Measurements from ENCODE around the gene MGA.
A peak's percentile ranks its signal among the peaks of the same experiment; 100 is the strongest.

MGA gene

DNA sequence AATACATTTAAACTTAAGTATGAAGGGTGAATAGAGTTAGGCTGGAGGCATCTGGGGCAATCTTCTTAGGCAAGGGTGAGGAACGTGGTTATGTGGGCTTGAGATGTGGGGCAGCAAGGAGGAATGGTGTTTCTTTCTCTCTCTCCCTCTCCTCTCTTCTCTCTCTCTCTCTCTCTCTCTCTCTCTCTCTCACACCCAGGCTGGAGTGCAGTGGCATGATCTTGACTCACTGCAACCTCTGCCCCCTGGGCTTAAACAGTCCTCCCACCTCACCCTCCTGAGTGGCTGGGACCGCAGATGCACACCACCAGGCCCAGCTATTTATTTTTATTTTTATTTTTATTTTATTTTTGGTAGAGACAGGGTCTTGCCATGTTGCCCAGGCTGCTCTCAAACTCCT is 4.0 kb upstream of the MGA start:
- Histone ChIP-seq H3K4me1 (ENCODE audit: control insufficient read depth, insufficient read depth, low read length) (no peaks in the 10 kb centered on the region), H3K27ac (ENCODE audit: low read length) (no peak overlapping the region), H3K27me3 (ENCODE audit: control insufficient read depth, insufficient read depth, low read length) (no peaks in the 10 kb centered on the region; the same call in 1 of the 2 replicates), H3K4me3 (ENCODE audit: low read length) (no peak overlapping the region), H3K36me3 (ENCODE audit: control insufficient read depth, insufficient read depth, low read length) (no peaks in the 10 kb centered on the region), H3K9me3 (ENCODE audit: control insufficient read depth, insufficient read depth, low read length) (no peaks in the 10 kb centered on the region)
- no peak for DNase-seq (ENCODE audit: low read depth, low spot score)
- WGBS (ENCODE audit: insufficient coverage, insufficient read length): no CpG with 5 or more reads among the region's 2 CpGs

DNA sequence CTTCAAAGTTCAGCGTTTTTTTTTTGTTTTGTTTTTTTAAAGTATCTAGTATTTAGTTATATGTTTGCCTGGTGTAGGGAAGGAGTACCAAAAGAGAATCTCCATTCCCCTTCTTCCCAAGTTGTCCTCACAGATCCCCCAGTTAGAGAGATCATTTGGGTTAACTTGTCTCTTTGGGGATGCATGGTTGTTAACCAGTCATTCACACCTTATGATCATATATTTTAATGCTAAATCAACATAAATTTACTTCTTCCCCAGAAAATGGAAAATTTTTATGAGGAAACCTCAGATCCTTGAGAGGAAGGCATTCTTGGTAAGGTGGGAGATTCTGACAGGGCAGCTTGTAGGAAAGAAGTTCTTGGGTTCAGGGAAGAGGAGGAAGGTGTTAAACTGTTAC is 1.5 kb upstream of the MGA start:
- no peaks in the 10 kb centered on the region for H3K4me1 ChIP-seq (ENCODE audit: control insufficient read depth, insufficient read depth, low read length)
- DNase-seq (ENCODE audit: low read depth, low spot score): no peak
- H3K27ac ChIP-seq (ENCODE audit: low read length): no peak overlapping the region
- H3K9me3 ChIP-seq (ENCODE audit: control insufficient read depth, insufficient read depth, low read length): no peaks in the 10 kb centered on the region
- H3K36me3 ChIP-seq (ENCODE audit: control insufficient read depth, insufficient read depth, low read length): no peaks in the 10 kb centered on the region
- H3K4me3 ChIP-seq (ENCODE audit: low read length): no peak overlapping the region
- H3K27me3 ChIP-seq (ENCODE audit: control insufficient read depth, insufficient read depth, low read length): no peaks in the 10 kb centered on the region; the same call in 1 of the 2 replicates
- WGBS (ENCODE audit: insufficient coverage, insufficient read length): no CpG with 5 or more reads among the region's 1 CpG

DNA sequence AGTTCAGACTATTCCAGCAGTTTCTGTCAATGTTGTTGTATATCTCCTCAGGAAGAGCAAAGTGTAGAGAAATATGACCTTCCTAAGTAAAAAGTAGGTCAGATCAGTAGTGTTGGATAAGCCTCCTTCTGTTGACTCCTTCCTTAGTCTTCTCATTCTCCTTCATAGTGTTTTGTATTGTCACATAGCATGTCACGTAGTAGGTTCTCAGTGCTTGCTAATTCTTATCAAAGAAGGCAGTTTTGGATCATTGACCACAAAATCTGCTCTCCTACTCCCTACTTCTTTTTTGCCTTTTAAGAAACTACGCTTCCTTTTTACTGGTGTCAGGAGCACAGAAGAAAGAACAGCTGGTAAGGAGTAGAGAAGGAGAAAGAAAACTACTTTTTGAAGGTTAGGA is 1.0 kb upstream of the MGA start:
- Histone ChIP-seq H3K9me3 (ENCODE audit: control insufficient read depth, insufficient read depth, low read length) (no peaks in the 10 kb centered on the region), H3K36me3 (ENCODE audit: control insufficient read depth, insufficient read depth, low read length) (no peaks in the 10 kb centered on the region), H3K27ac (ENCODE audit: low read length) (no peak overlapping the region), H3K4me3 (ENCODE audit: low read length) (no peak overlapping the region), H3K4me1 (ENCODE audit: control insufficient read depth, insufficient read depth, low read length) (no peaks in the 10 kb centered on the region), H3K27me3 (ENCODE audit: control insufficient read depth, insufficient read depth, low read length) (no peaks in the 10 kb centered on the region; the same call in 1 of the 2 replicates)
- no CpG with 5 or more reads among the region's 2 CpGs for WGBS (ENCODE audit: insufficient coverage, insufficient read length)
- DNase-seq (ENCODE audit: low read depth, low spot score): no peak

DNA sequence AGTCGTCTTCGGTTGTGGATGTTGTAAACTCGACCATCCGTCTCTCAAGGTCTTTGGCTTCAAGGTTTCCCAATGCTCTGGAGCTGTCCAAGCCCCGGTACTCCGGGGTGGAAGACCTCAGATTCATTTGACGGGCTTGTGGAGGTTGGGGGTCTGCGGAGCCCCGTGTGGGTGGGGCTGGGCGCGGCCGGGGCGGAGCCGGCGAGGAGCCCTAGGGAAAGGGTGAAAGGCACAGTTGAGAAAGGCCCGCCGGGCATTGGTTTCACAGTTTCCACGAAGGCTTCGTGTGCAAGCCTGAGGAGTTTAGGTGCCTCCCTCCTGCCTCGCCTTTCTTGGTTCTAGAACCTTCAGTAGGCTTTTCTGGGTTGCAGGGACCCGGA is 360 bp upstream of the MGA start:
- H3K4me3 ChIP-seq (ENCODE audit: low read length): peak overlapping the region; percentile 41; the same call in 1 of the 2 replicates
- WGBS (ENCODE audit: insufficient coverage, insufficient read length): no CpG with 5 or more reads among the region's 21 CpGs
- no peaks in the 10 kb centered on the region for H3K4me1 ChIP-seq (ENCODE audit: control insufficient read depth, insufficient read depth, low read length)
- H3K9me3 ChIP-seq (ENCODE audit: control insufficient read depth, insufficient read depth, low read length): no peaks in the 10 kb centered on the region
- H3K27ac ChIP-seq (ENCODE audit: low read length): no peak overlapping the region
- no peaks in the 10 kb centered on the region; the same call in 1 of the 2 replicates for H3K27me3 ChIP-seq (ENCODE audit: control insufficient read depth, insufficient read depth, low read length)
- no peak for DNase-seq (ENCODE audit: low read depth, low spot score)
- no peaks in the 10 kb centered on the region for H3K36me3 ChIP-seq (ENCODE audit: control insufficient read depth, insufficient read depth, low read length)

DNA sequence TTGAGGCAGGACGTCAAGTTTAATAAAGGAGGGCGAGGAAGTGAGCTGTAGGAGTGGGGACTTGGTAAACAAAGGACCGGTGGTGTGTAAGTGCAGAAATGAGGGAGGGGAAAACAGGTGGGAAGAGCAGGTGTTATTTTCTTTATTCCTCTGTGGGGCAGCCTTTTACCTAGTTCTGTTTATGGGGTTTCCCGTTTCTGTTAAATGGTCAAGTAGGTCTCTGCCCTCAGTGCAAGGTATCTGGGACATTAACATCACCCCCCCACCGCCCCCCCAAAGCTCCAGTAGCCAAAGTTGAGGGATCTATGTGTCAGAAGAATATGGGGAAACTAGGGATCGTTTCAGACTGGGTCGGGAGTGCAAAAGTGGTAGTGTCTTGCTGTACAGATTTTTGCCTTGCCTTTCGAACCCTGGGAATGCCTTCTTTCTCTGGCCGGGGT is 893 bp downstream of the MGA start:
- H3K27me3 ChIP-seq (ENCODE audit: control insufficient read depth, insufficient read depth, low read length): no peaks in the 10 kb centered on the region; the same call in 1 of the 2 replicates
- DNase-seq (ENCODE audit: low read depth, low spot score): no peak
- H3K4me3 ChIP-seq (ENCODE audit: low read length): peak overlapping the region; percentile 41; the same call in 1 of the 2 replicates
- no peaks in the 10 kb centered on the region for H3K9me3 ChIP-seq (ENCODE audit: control insufficient read depth, insufficient read depth, low read length)
- no CpG with 5 or more reads among the region's 9 CpGs for WGBS (ENCODE audit: insufficient coverage, insufficient read length)
- H3K4me1 ChIP-seq (ENCODE audit: control insufficient read depth, insufficient read depth, low read length): no peaks in the 10 kb centered on the region
- no peaks in the 10 kb centered on the region for H3K36me3 ChIP-seq (ENCODE audit: control insufficient read depth, insufficient read depth, low read length)
- no peak overlapping the region for H3K27ac ChIP-seq (ENCODE audit: low read length)

DNA sequence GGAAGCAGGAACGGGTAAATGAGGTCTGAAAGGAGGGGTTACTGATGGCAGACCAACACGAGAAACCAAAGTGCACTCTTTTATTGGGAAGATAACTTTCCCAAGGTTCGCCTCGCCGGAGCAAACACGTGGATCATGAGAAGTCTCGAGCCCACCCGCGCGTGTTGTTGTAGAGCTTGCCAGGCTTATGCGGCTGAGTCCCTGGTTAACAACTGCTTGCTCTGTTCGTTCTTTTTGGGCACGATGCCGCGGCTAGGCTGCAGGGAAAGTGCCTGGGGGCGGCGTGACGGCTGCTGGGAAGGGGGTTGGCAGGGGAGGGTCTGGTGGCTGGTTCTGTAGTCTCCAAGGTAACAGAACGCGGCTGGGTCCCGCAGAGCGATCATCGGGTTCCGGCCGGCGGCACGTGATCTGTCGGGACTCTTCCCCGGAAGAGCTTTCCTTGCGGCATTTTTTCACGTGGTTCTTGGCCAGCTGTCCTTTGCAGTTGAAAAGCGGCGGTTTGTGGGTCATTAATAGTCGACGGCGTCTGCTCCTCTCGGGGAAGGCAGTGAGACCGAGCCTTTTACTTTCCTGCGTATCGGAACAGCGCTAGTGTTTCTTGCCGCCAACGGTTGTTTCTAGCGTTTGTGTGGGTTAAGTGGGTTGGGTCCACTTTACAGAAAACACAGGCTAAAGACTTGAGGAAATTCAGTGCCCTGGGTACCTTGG is 1.5 kb downstream of the MGA start:
- peak overlapping the region; percentile 41; the same call in 1 of the 2 replicates for H3K4me3 ChIP-seq (ENCODE audit: low read length)
- H3K27me3 ChIP-seq (ENCODE audit: control insufficient read depth, insufficient read depth, low read length): no peaks in the 10 kb centered on the region; the same call in 1 of the 2 replicates
- no peaks in the 10 kb centered on the region for H3K9me3 ChIP-seq (ENCODE audit: control insufficient read depth, insufficient read depth, low read length)
- WGBS (ENCODE audit: insufficient coverage, insufficient read length): no CpG with 5 or more reads among the region's 44 CpGs
- no peaks in the 10 kb centered on the region for H3K36me3 ChIP-seq (ENCODE audit: control insufficient read depth, insufficient read depth, low read length)
- H3K4me1 ChIP-seq (ENCODE audit: control insufficient read depth, insufficient read depth, low read length): no peaks in the 10 kb centered on the region
- no peak overlapping the region for H3K27ac ChIP-seq (ENCODE audit: low read length)
- peak; percentile 57 for DNase-seq (ENCODE audit: low read depth, low spot score)

DNA sequence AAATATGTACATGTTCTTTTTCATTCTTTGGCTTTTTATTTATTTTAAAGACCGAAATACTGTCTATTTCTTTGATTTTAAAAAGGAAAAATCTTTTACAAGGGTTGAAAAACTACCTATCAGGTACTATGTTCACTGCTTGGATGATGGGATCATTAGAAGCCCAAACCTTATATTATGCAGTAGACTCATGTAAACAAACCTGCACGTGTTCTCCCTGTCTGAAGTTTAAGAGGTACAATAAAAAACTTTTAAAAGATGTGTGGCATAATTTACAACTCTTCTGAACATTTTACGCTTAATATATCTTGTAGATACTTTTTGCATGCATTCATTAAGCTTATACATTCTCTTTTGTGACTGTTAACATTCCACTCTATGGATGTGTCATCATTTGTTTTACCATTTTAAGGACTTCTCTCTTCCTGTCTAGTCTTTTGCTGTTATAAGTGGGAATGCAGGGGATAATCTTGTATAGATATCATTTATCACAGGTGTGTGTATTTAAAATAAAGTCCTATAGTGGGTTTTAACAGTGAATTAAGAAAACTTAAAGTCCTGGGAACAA is 6.2 kb downstream of the MGA start:
- no peak overlapping the region for H3K4me3 ChIP-seq (ENCODE audit: low read length)
- H3K9me3 ChIP-seq (ENCODE audit: control insufficient read depth, insufficient read depth, low read length): no peaks in the 10 kb centered on the region
- no peak for DNase-seq (ENCODE audit: low read depth, low spot score)
- H3K4me1 ChIP-seq (ENCODE audit: control insufficient read depth, insufficient read depth, low read length): no peaks in the 10 kb centered on the region
- no CpG with 5 or more reads among the region's 3 CpGs for WGBS (ENCODE audit: insufficient coverage, insufficient read length)
- no peaks in the 10 kb centered on the region for H3K27me3 ChIP-seq (ENCODE audit: control insufficient read depth, insufficient read depth, low read length)
- H3K36me3 ChIP-seq (ENCODE audit: control insufficient read depth, insufficient read depth, low read length): no peaks in the 10 kb centered on the region
- H3K27ac ChIP-seq (ENCODE audit: low read length): no peak overlapping the region

DNA sequence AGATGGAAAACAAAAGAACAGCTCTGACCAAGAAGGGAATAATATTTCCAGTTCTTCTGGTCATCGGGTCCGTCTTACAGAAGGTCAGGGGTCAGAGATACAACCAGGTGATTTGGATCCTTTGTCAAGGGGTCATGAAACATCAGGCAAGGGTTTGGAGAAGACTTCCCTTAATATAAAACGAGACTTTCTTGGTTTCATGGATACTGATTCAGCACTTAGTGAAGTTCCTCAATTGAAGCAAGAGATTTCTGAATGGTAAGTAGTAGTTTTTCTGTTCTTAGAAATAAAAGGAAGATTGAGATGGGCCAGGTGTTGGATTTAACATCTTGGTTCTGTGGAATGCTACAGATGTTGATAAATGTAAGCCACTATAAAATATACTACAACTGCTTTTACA is 9.5 kb downstream of the MGA start:
- no CpG with 5 or more reads among the region's 3 CpGs for WGBS (ENCODE audit: insufficient coverage, insufficient read length)
- Histone ChIP-seq H3K36me3 (ENCODE audit: control insufficient read depth, insufficient read depth, low read length) (no peaks in the 10 kb centered on the region), H3K27me3 (ENCODE audit: control insufficient read depth, insufficient read depth, low read length) (no peaks in the 10 kb centered on the region)

DNA sequence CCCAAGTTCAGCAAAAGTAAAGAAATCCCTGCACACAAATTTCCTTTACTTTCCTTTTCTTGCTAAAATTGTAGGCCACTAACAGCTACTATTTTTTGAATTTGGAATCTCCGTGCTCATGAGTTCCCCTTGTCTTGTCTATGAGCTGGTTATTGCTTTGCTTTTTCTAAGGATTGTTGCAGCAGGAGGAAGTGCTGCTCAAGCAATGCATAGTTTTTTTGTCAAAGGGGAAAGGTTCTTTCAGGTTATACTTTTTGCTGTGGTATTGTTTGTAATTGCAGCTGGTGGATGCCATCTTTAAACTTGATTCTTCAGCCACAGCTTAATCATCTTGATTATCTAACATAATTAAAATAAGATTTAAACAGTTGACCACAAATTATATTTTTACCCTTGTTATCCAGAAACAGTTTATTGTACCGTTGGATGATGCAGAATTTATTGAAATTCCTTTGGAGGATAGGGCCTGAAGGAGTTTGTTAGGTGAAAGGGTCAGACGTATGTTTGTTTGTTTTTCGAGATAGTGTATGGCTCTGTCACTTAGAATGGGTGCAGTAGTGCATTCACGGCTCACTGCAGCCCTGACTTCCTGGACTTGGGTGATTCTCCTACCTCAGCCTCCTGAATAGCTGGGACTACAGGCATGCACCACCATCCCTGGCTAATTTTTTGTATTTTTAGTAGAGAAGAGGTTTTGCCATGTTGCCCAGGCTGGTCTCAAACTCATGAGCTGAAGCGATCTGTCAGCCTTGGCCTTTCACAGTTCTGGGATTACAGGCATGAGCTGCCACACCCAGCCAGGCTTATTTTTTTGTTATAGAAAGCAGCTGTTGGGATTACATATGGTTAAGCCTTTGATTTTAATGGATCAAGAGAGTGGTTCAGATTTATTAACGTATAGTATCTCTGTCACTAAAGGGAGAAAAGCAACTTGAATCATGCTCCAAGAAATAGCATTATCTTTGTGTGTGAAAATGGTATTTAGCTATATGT is 11.7 kb downstream of the MGA start:
- Histone ChIP-seq H3K4me1 (ENCODE audit: control insufficient read depth, insufficient read depth, low read length) (no peaks in the 10 kb centered on the region), H3K27me3 (ENCODE audit: control insufficient read depth, insufficient read depth, low read length) (no peaks in the 10 kb centered on the region), H3K27ac (ENCODE audit: low read length) (no peak overlapping the region), H3K36me3 (ENCODE audit: control insufficient read depth, insufficient read depth, low read length) (no peaks in the 10 kb centered on the region), H3K4me3 (ENCODE audit: low read length) (no peak overlapping the region), H3K9me3 (ENCODE audit: control insufficient read depth, insufficient read depth, low read length) (no peaks in the 10 kb centered on the region)
- DNase-seq (ENCODE audit: low read depth, low spot score): no peak
- WGBS (ENCODE audit: insufficient coverage, insufficient read length): 100% methylated on average over 2 of the region's 7 CpGs

More for the DNA sequence above, 9.5 kb downstream of the MGA start:
- no peak overlapping the region for H3K27ac ChIP-seq (ENCODE audit: low read length)
- H3K9me3 ChIP-seq (ENCODE audit: control insufficient read depth, insufficient read depth, low read length): no peaks in the 10 kb centered on the region
- H3K4me3 ChIP-seq (ENCODE audit: low read length): no peak overlapping the region
- DNase-seq (ENCODE audit: low read depth, low spot score): no peak
- no peaks in the 10 kb centered on the region for H3K4me1 ChIP-seq (ENCODE audit: control insufficient read depth, insufficient read depth, low read length)

DNA sequence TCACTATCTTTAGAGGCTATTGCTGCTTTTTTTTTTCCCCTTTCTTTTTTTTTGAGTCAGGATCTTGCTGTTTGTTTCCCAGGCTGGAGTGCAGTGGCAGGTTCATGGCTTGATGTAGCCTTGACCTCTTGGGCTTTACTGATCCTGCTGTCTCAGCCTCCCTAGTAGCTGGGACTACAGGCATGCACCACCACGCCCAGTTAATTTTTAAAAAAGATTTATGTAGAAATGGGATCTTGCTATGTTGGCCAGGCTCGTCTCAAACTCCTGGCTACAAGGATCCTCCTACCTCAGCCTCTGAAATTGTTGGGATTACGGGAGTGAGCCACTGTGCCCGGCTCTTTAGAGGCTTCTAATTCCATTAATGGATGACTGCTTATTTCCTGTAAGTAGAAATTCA is 15.1 kb downstream of the MGA start:
- H3K4me1 ChIP-seq (ENCODE audit: control insufficient read depth, insufficient read depth, low read length): no peaks in the 10 kb centered on the region
- H3K36me3 ChIP-seq (ENCODE audit: control insufficient read depth, insufficient read depth, low read length): no peaks in the 10 kb centered on the region
- H3K4me3 ChIP-seq (ENCODE audit: low read length): no peak overlapping the region
- no CpG with 5 or more reads among the region's 4 CpGs for WGBS (ENCODE audit: insufficient coverage, insufficient read length)
- H3K27me3 ChIP-seq (ENCODE audit: control insufficient read depth, insufficient read depth, low read length): no peaks in the 10 kb centered on the region
- DNase-seq (ENCODE audit: low read depth, low spot score): no peak
- no peak overlapping the region for H3K27ac ChIP-seq (ENCODE audit: low read length)
- no peaks in the 10 kb centered on the region for H3K9me3 ChIP-seq (ENCODE audit: control insufficient read depth, insufficient read depth, low read length)

All from iPS DF 6.9 (cell line).